ENCODE data around the gene SUN3. TPM values are rescaled to one million over a fixed set of nuclear protein-coding genes. Genes with fewer than 3 reads are reported as not detected.

SUN3 gene
- total and polyA plus RNA-seq, 10 of the 15 experiments (the other 5 are each of a cell fraction or from before 2014, with no cell fraction given) = 0.29 to 0.48 TPM; not detected in 8

DNA sequence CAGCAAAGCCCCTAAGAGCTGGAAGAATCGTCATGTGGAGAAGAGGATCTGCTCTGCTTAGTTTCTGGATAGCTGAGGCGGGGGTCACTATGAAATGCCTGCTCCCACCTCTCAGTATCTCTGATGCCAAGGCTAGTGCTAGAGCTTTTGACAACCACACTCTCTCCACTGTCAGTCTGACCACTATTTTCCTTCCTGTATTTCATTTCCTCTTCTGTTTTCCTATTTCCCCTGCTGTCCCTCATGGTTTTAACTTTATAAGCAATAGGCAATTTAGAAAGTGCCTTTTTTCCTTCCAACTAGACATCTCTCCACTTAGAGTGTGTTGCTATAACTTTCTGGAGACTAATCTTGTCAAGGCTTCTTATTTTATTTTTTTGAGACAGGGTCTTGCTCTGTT is 30.1 kb upstream of the SUN3 start (continued):
- TF ChIP-seq ZNF274 (IDR thresholded peaks at IDR 0.05; ENCODE audit: insufficient read depth, insufficient read length) = no peak
- TF ChIP-seq, protein P1, sequence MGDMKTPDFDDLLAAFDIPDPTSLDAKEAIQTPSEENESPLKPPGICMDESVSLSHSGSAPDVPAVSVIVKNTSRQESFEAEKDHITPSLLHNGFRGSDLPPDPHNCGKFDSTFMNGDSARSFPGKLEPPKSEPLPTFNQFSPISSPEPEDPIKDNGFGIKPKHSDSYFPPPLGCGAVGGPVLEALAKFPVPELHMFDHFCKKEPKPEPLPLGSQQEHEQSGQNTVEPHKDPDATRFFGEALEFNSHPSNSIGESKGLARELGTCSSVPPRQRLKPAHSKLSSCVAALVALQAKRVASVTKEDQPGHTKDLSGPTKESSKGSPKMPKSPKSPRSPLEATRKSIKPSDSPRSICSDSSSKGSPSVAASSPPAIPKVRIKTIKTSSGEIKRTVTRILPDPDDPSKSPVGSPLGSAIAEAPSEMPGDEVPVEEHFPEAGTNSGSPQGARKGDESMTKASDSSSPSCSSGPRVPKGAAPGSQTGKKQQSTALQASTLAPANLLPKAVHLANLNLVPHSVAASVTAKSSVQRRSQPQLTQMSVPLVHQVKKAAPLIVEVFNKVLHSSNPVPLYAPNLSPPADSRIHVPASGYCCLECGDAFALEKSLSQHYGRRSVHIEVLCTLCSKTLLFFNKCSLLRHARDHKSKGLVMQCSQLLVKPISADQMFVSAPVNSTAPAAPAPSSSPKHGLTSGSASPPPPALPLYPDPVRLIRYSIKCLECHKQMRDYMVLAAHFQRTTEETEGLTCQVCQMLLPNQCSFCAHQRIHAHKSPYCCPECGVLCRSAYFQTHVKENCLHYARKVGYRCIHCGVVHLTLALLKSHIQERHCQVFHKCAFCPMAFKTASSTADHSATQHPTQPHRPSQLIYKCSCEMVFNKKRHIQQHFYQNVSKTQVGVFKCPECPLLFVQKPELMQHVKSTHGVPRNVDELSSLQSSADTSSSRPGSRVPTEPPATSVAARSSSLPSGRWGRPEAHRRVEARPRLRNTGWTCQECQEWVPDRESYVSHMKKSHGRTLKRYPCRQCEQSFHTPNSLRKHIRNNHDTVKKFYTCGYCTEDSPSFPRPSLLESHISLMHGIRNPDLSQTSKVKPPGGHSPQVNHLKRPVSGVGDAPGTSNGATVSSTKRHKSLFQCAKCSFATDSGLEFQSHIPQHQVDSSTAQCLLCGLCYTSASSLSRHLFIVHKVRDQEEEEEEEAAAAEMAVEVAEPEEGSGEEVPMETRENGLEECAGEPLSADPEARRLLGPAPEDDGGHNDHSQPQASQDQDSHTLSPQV (IDR thresholded peaks at IDR 0.05) = no peak
- no peak for TF ChIP-seq RAD21 (IDR thresholded peaks at IDR 0.05; ENCODE audit: insufficient read depth, low read depth, low read length)
- TF ChIP-seq ZNF207 (IDR thresholded peaks at IDR 0.05; ENCODE audit: borderline replicate concordance) = no peak
- no peak for TF ChIP-seq TBL1XR1 (IDR thresholded peaks at IDR 0.05; ENCODE audit: low read depth, low read length)

DNA sequence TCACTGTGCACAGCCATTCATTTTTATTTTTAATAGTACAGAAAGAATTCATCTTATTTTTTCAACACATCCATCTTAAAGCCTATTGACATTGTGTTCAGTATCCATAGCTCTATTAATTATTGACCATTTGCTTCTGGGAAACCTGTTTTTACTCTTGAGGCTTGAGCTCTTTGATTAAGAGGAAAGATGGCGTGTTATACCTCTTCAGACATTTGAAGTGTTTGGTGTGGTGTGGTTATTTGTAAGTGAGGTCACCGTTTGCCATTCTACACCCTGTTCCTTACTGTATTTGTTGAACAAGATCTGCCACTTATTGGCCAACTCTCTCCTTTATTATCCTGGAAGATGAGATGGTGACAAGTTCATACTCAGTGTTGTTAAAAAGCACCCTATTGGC is 24.8 kb upstream of the SUN3 start:
- Histone ChIP-seq H2AFZ (ENCODE audit: control insufficient read depth, low read depth, low read length) (no peak overlapping the region), H4K20me1 (ENCODE audit: control insufficient read depth, insufficient read depth) (no peaks in the 10 kb centered on the region), H3K9ac (ENCODE audit: control insufficient read depth, insufficient read depth, low read length) (no peak overlapping the region), H3K79me2 (ENCODE audit: control insufficient read depth, insufficient read depth, low read length) (no peaks in the 10 kb centered on the region), H3K4me1 (ENCODE audit: control insufficient read depth, insufficient read depth, low read length) (no peaks in the 10 kb centered on the region), H3K9me3 (replicated peaks; ENCODE audit: control insufficient read depth, insufficient read depth, low read length) (no peaks in the 10 kb centered on the region), H3K4me3 (no peak overlapping the region), H3K27ac (ENCODE audit: control insufficient read depth, insufficient read depth) (no peak overlapping the region), H3K27me3 (replicated peaks in 1 of 2; ENCODE audit: control insufficient read depth in 2 of 2, insufficient read depth in 2 of 2, low read length in 1 of 2) (no peaks in the 10 kb centered on the region), H3K4me2 (ENCODE audit: control insufficient read depth, insufficient read depth) (no peak overlapping the region), H3K36me3 (ENCODE audit: control insufficient read depth in 2 of 2, insufficient read depth in 2 of 2, low read length in 1 of 2) (no peaks in the 10 kb centered on the region)
- 46% methylated on average over 2 of the region's 2 CpGs for WGBS (ENCODE audit: insufficient coverage, insufficient replicate concordance, low lambda C conversion rate, missing lambda C conversion rate)
- ChIA-PET POLR2A (no interaction called here), RAD21 (ENCODE audit: unreplicated experiment) (no interaction called here), CTCF (interaction anchor here (1.3 to 1.6 kb wide), 2 partner anchors 35 to 62 kb away, joined by 3 to 4 read pairs; no protein-coding TSS in a partner anchor), SMC1A (ENCODE audit: uncharacterized antibody, unreplicated experiment) (interaction anchor here (1.0 to 2.6 kb wide), 4 partner anchors 29 to 57 kb away, joined by 3 to 8 read pairs (median 6); no protein-coding TSS in a partner anchor)
- no TSS peak for BruUV-seq (replicated peaks)
- no peak for DNase-seq (ENCODE audit: low read depth, low spot score)
- in situ Hi-C loops (cut with MboI) (no loop called here), intact Hi-C loops (cut with micrococcal nuclease; ENCODE audit: unreplicated experiment) (no loop called here)
- no peak for FAIRE-seq
- no peak for ATAC-seq
- TF ChIP-seq MEF2B (IDR thresholded peaks at IDR 0.05; ENCODE audit: partially characterized antibody, poor library complexity, severe bottlenecking) (no peak), KLF5 (IDR thresholded peaks at IDR 0.05; ENCODE audit: partially characterized antibody) (no peak), ZNF274 (IDR thresholded peaks at IDR 0.05; ENCODE audit: insufficient read depth, insufficient read length) (no peak), EGR1 (IDR thresholded peaks at IDR 0.05; ENCODE audit: borderline replicate concordance in 1 of 2, low read depth in 2 of 2, low read length in 2 of 2) (no peak), USF2 (IDR thresholded peaks at IDR 0.05; ENCODE audit: borderline replicate concordance, low read depth, low read length) (no peak), LARP7 (IDR thresholded peaks at IDR 0.05) (no peak), IKZF1 (conservative IDR thresholded peaks at IDR 0.05) (no peak), CUX1 (IDR thresholded peaks at IDR 0.05; ENCODE audit: insufficient replicate concordance, low read depth, low read length) (no peak), CREB1 (IDR thresholded peaks at IDR 0.05; ENCODE audit: low read depth) (no peak)

Data from GM12878 (cell line).